Skin of body (tissue), 2 donors: ENCODE data around the gene PIEZO1. TPM values are rescaled to one million over a fixed set of nuclear protein-coding genes. Genes with fewer than 3 reads are reported as not detected.

ENCODE experiments used
- DNase-seq: peaks from one replicate; lab custom pipeline; 2025; lab: John Stamatoyannopoulos, UW
- total RNA-seq: library from RNA; depleted of rRNA; stranded (reverse); fragments of >200 nt; gene quantifications from one replicate; pipeline ENCODE4 v1.2.3, GENCODE V29; 2014

PIEZO1 gene
- total RNA-seq, 1 donor from 2014 or later = 84.4 TPM

GRCh38 chr16:88693420-88694177, 91.4 kb downstream of the PIEZO1 start:
- DNase-seq = no peak

GRCh38 chr16:88692861-88693260, 92.2 kb downstream of the PIEZO1 start:
- no peak for DNase-seq

DNA sequence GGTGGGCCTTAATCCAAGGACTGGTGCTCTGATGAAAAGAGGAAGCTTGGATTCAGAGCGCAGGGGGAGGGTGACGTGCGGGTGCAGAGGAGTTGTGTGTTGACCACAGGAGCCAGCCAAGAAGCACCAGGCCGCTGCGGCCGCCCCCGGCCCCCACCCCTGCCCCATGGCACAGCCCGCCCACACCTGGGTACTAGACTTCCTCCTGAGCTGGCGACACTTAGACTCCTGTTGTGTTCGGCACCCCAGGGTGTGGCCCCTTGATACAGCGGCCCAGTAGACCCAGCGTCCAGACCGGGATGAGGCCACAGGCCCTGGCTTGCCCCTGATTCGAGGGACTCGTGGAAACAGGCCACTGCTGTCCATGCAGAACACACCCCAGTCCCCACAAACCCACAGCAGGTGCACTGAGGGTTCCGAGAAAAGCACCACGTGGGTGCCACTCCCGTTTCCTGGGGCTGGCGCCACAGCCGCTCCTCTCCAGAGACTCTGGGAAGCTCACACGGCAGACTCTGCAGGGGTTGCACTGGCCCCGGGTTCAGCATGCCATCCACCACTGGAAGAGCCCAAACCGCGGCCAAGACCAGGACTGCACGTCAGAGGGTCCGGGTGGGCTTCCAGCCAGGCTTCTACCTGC, 93.0 kb downstream of the PIEZO1 start:
- DNase-seq = no peak

DNA sequence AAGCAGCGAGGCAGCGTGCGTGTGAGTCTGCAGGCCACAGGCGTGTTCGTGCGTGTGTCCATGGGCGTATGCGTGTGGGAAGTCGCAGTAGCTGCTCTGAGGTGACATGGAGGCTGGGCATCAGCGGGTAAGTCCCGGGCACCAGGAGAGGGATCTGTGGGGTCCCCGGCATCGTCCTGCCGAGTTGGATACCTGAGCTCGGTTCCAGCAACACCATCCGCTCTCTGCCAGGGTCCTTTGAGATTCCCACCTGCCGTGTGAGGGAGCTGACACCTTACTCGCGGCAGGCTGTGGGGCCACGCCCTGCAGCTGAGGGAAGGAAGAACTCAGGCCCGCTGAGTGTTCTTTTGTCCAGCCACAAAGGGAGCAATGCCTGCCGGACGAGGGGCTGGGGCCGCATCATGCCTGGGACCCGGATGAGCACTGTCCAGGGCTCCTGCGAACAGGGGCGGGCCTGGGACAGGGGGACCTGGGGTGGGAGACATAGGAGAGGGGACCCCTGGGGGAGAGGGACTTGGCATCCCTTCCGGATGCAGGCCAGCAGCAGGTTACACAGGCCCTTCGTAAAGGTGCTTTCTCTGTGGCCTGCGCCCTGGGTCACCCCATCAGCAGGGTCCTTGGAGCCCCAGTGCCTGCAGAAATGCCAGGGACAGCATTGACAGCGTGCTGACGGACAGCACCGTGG, 93.7 kb downstream of the PIEZO1 start:
- DNase-seq = no peak

DNA sequence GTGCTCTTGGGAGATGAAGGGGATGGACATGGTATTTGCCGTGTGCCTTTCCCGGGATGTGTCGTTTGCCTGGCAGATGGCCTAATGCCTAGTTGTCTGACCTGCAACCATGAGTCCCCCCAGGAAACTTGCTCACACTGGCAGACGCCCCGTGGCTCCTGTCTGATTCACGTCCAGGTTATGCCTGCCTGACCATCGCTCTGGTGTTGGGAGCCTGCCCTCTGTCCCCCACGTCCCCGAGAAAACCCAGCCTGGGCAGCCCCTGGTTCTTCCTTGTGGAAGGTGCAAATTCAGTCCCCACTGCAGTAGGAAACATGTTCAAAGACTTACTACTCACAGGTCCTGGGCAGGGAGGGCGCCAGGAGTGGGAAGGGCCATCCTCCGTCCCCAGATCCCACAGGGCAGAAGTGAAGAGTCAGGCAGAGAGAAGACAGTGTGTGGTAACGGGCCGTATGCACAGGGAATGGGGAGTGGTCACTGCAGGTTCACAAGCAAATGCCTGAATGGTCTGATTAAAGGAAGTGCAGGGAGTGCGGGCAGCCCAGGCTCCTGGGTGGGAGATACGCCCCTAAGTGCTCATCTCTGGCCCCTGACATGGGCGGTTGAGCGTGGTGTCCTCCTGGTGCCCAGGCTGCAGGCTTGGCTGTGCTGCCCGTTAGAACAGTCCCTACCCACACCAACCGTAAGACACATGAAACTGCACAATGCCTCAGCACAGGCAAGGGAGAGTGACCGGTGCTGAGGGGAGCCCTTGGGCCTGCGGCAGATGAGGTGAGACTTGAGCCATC, 94.5 kb downstream of the PIEZO1 start:
- no peak for DNase-seq

- no peak for DNase-seq
Measured at GRCh38 chr16:88688013-88688778, 96.8 kb downstream of the PIEZO1 start.

GRCh38 chr16:88687676-88688012, 97.4 kb downstream of the PIEZO1 start:
- no peak for DNase-seq

- no peak for DNase-seq
Measured at GRCh38 chr16:88687254-88687576, 97.8 kb downstream of the PIEZO1 start.

DNA sequence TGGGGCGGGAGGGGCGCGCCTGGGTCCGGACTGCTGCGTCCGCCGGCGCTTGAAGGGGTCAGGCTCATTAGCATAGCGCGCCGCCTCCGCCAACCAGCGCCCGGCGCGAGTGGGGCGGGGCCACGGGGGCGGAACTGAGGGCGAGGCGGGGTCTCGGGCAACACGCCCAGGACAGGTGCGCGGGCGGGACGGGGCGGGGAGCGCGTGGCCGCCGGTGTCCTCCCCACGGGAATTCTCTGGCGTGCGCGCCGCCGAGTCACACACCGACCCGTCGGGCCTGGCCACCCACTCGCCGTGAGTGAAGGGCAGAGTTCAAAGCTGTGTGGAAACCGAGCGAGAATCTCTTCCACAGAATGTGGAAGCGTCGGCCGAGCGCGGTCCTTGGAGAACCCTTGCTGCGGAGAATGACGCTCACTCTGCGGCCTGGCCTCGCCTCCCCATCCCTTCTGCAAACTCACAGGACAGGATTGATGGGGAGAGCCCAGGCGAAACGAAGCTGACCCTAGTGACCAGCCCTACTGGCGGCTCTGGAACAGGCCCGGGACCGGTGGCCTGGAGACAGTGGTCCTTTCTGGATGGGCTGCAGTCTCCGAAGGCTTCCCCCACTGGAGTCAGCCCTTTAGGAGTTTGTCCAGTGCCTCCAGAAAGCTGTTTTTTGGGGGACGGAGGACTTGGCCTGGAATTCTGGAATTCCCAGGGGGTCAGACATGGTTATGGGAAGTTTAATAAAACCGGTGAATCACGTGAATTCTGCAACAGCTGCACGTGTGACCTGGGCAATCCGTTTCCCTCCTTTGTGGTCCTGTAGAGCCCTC, 98.4 kb downstream of the PIEZO1 start, which contains the start of gene SNAI3:
Gene SNAI3 (minus strand): TSS at position 69 of the 815 bp plus-strand sequence. CDS start 101 bp downstream, outside the sequence.
- DNase-seq = no peak

DNA sequence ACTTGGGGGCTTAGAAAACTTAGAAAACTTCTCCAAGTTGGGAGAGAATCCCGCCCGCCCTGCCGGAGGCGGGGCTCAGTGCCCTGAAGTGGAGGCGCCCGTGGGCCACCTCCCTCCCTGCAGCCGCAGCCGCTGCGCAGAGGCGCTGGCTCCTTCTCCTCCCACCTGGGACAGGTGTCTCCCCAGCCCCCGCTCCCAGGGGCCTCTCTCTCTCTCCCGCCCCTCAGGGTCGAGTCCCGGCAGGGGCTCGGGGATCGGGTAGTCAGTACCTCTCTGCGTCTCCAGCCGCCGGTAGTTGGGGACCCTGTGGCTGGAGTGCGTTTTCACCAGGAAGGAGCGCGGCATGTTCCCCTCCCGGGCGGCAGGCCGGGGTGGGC, 99.0 kb downstream of the PIEZO1 start:
- no peak for DNase-seq

- no peak for DNase-seq
Measured at GRCh38 chr16:88685156-88686061, 99.6 kb downstream of the PIEZO1 start.

DNA sequence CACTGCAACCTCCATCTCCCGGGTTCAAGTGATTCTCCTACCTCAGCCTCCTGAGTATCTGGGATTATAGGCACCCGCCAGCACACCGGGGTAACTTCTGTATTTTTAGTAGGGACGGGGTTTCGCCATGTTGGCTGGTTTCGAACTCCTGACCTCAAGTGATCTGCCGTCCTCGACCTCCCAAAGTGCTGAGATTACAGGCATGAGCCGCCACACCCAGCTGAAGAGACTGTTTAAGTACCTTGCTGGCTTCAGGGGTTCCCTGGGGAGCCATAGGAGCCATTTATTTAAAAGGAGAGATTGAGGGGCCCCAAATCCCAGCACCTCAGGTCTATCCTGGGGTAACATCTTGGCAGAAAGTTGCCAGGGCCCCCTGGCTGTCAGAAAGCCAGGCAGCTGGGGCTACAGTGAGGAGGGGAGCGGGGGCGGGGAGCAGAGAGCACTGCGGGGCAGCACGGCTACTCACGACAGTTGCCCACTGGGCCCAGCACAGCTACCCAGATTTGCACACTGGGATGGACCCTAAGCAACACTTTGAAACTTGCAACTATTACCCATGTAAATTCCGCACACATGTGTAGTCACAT, 100.4 kb downstream of the PIEZO1 start:
- DNase-seq = no peak

GRCh38 chr16:88681709-88682451, 103.1 kb downstream of the PIEZO1 start:
- no peak for DNase-seq

DNA sequence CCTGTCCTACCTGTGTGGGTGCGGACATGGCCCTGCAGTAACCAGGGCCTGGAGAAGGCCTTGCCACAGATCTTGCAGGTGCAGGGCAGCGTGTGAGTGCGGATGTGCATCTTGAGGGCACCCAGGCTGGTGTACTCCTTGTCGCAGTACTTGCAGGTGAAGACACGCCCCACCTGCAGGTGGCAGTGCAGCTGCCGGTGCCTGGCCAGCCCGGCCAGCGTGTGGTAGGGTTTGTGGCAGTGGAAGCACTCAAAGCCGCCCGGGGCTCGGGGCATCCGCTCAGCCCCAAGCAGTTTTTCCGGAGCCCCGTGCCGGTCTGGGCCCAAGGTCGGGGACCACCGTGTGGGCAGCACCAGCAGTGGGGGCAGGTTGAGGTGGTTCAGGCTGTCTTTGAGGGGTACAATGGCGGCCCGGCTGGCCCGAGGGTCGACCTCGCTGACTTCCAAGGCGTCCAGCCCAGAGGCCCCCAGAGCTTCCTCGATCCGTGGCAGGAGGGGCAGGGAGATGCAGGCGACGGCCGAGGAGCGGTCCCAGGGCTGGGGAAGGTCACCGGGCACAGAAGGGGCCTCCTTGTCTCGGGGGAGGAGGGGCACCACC, 103.8 kb downstream of the PIEZO1 start:
- DNase-seq = no peak

GRCh38 chr16:88680554-88681083, 104.4 kb downstream of the PIEZO1 start:
- DNase-seq = no peak

GRCh38 chr16:88678224-88678979, 106.6 kb downstream of the PIEZO1 start:
- DNase-seq = no peak

- no peak for DNase-seq
Measured at GRCh38 chr16:88677721-88678120, 107.3 kb downstream of the PIEZO1 start.
